Posterior vena cava (tissue), 2 donors: ENCODE data around the gene DPPA5. TPM values are rescaled to one million over a fixed set of nuclear protein-coding genes. Genes with fewer than 3 reads are reported as not detected.
"Not testable (repeated sequence)": the region's sequence is repeated elsewhere in the genome, so short reads cannot be mapped to it uniquely, and the experiment has no call there.

Experiments
- DNase-seq: peaks from one replicate; pipeline ENCODE4 v3.0.0-alpha.2; 2020; ENCODE audit warnings: low spot score
- intact Hi-C, 2 donors: fragments of 100-400 bp; cut with DNase I; formaldehyde crosslinking; loops; one replicate each; pipeline versions ENCODE4 v1.14.1 to v1.14.2; 2022 to 2023
- total RNA-seq, 2 donors: library from RNA; stranded (reverse); fragmentation: NEBNext Ultra II Directional; extraction: Animal tissue kit (Norgen Biotek cat#: 25700); gene quantifications; one replicate each; pipeline ENCODE4 v1.2.1, GENCODE V29; 2021
- donor health status: DM: yes; HTN: yes; CAD: no.
- donor health status: DM: yes; HTN: yes; CAD: no.

The DPPA5 gene
- total RNA-seq, 2 donors from 2014 or later: not detected

GRCh38 chr6:73309785-73310502 lies 44.1 kb downstream of the DPPA5 start:
- DNase-seq: no peak
- intact Hi-C loops: no loop called here

- no peak for DNase-seq
These were observed 44.6 kb downstream of the DPPA5 start for GRCh38 chr6:73309535-73309784.

GRCh38 chr6:73308712-73309534 lies 45.2 kb downstream of the DPPA5 start:
- peak; percentile 58 for DNase-seq
- intact Hi-C loops: no loop called here

More at GRCh38 chr6:73309535-73309784, 44.6 kb downstream of the DPPA5 start:
- intact Hi-C loops: no loop called here

GRCh38 chr6:73303773-73304172 lies 50.3 kb downstream of the DPPA5 start:
- DNase-seq, intact Hi-C loops: not testable (repeated sequence)

Other genes with a start within 250 kb of the DPPA5 start
- not detected for gene KHDC1L, start 128.8 kb downstream of the DPPA5 start, total RNA-seq
- 1 to 10 TPM in 1 of 2 donors, under 1 TPM in 1; 0.19 to 1.1 TPM for gene KHDC1, start 91.1 kb downstream of the DPPA5 start, total RNA-seq
- not detected for gene KHDC3L, start 8.4 kb upstream of the DPPA5 start, total RNA-seq
- gene OOEP, start 15.6 kb upstream of the DPPA5 start, total RNA-seq: under 1 TPM in 1 of 2 donors, not detected in 1; 0.24 TPM
- gene DDX43, start 40.6 kb upstream of the DPPA5 start, total RNA-seq: 1 to 10 TPM in 1 of 2 donors, under 1 TPM in 1; 0.43 to 1.3 TPM
- gene CGAS, start 98.0 kb upstream of the DPPA5 start, total RNA-seq: 1 to 10 TPM; 5.3 to 6.2 TPM
- gene MTO1, start 107.5 kb upstream of the DPPA5 start, total RNA-seq: 10 to 100 TPM; 18.3 to 20.6 TPM
- 1,000 to 10,000 TPM; 7,949 to 8,333 TPM for gene EEF1A1, start 166.8 kb upstream of the DPPA5 start, total RNA-seq